DND-41 (cell line): Measurements from ENCODE around the gene TMIE.

Source experiments
- ATAC-seq: fragments of 200-7000 bp; cut with Tn5 transposase; 3 replicates; pipeline ENCODE4 v1.9.1; 2021; ENCODE audit warnings: low read depth; ENCODE audit not compliant: insufficient read depth
- DNase-seq: peaks from one replicate; pipeline ENCODE4 v3.0.0-alpha.2; 2020
- H2AFZ ChIP-seq: 2 replicates; pipeline ENCODE4 v1.6.0; 2012; ENCODE audit warnings: low read depth, low read length
- H3K27ac ChIP-seq: 2 replicates; pipeline ENCODE4 v1.5.1; 2012; ENCODE audit warnings: low read length, inconsistent platforms
- H3K27me3 ChIP-seq: fragments of 200-600 bp; sonication (generic); 2 replicates; pipeline ENCODE4 v1.6.0; 2012; ENCODE audit warnings: low read length, mild to moderate bottlenecking, inconsistent platforms; ENCODE audit not compliant: insufficient read depth, poor library complexity
- H3K36me3 ChIP-seq: 2 replicates; pipeline ENCODE4 v1.5.1; 2012; ENCODE audit warnings: low read length, inconsistent platforms; ENCODE audit not compliant: insufficient read depth
- H3K4me1 ChIP-seq: 2 replicates; pipeline ENCODE4 v1.5.1; 2012; ENCODE audit warnings: mild to moderate bottlenecking, low read length; ENCODE audit not compliant: insufficient read depth
- H3K4me2 ChIP-seq: 2 replicates; pipeline ENCODE4 v1.6.0; 2012; ENCODE audit warnings: mild to moderate bottlenecking, moderate library complexity, low read length, inconsistent platforms; ENCODE audit not compliant: insufficient read depth
- H3K4me3 ChIP-seq, 2 experiments: fragments of 200-600 bp in 1 of 2; shearing (Covaris generic) in 1 of 2; 2 replicates each; pipeline ENCODE4 v1.5.1; 2012 to 2016; ENCODE audit warnings: inconsistent platforms in 2 of 2, low read length in 2 of 2, mild to moderate bottlenecking in 2 of 2, low read depth in 1 of 2, moderate library complexity in 1 of 2
- H3K79me2 ChIP-seq: 2 replicates; pipeline ENCODE4 v1.6.0; 2012; ENCODE audit warnings: low read length, inconsistent platforms; ENCODE audit not compliant: insufficient read depth
- H3K9ac ChIP-seq: 2 replicates; pipeline ENCODE4 v1.6.0; 2012; ENCODE audit warnings: low read depth, mild to moderate bottlenecking, inconsistent platforms, low read length, moderate library complexity
- H3K9me3 ChIP-seq: 2 replicates; pipeline ENCODE4 v1.5.1; 2012; ENCODE audit warnings: low read length, moderate library complexity, mild to moderate bottlenecking, inconsistent platforms; ENCODE audit not compliant: insufficient read depth, severe bottlenecking
- H4K20me1 ChIP-seq: 2 replicates; pipeline ENCODE4 v1.6.0; 2012; ENCODE audit warnings: low read length; ENCODE audit not compliant: insufficient read depth
- EZH2 ChIP-seq: IDR thresholded peaks from 3 replicates; pipeline ENCODE4 v1.6.1; 2012; ENCODE audit warnings: borderline replicate concordance, low read depth, mild to moderate bottlenecking, moderate library complexity, low read length, inconsistent platforms; ENCODE audit not compliant: severe bottlenecking
- TF ChIP-seq, protein P1 (sequence below): IDR thresholded peaks from 2 replicates; pipeline ENCODE4 v1.5.1; 2012; ENCODE audit warnings: borderline replicate concordance, low read length, moderate library complexity, mild to moderate bottlenecking; ENCODE audit not compliant: poor library complexity, severe bottlenecking; ENCODE audit errors: extremely low read depth

TMIE gene

DNA sequence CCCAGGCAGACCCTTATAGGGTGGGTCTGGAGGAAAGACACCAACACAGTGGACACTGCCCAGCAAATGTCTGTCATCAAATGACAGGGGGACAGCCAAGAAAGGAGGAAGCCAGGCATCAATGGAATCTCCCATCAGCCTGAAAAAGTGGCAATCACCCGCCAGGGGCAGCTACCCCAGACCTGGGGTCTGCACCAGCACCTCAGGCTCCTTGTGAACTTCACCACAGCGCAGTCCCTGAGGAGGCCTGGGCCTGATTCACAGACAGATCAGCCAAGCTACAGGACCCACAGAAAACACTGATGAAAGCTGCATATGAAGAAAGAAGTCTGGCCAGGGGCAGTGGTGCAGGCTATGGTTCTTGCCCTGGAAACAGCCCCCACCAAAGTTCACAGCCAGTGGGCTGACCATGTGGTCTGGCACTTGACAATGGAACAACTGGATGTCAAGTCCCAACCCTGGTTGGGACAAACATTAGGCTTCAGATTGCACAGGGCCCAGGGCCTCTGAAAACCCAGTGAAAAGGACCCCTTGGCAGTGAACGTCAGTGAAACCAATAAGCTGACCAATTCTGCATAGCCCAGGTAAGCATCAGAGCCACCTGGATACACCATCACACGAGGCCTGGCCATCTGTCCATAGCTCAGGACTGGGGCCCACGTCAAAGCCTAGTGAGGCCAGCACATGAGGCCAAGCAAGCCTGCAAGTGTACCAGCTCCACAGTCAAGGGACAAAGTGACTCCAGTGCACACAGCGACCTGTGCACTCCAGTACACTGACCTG is 36.8 kb upstream of the TMIE start:
- no peak for DNase-seq

DNA sequence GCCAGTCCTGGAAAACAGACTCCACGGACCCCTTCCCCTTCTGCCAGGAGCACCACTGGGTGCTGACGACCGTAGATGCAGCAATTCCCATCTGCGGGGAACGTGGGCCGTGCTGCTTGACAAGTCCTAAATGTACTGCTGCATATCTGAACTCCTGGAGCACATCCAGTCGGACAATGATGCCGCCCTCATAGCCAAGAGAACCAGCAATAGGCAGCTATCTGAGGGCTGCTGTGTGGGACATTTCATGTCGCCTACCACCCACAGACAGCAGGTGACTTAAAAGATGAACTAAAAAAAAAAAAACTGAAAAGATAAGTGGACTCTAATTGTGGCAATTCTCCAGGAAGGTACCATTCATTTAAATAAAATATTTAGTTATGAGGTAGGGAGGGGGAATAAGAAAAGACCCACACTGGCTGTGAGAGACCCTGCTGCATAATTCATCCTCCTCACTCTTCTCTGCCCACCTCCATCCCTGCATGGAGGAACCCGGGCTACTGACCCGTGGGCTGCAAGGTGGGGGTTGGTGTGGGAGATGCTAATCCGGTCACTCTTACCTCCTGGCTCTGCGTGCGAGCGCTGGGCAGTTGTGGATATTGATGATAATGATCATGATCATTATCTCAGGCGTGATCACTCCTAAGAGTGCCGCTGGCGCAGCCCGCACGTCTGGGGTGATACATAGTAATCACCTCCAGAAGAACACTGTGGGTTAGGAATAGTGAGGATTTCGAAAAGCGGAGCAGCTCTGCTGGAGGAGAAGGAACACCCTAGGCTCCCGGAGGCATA is 36.0 kb upstream of the TMIE start:
- H2AFZ ChIP-seq = no peak overlapping the region
- TF ChIP-seq, protein P1, sequence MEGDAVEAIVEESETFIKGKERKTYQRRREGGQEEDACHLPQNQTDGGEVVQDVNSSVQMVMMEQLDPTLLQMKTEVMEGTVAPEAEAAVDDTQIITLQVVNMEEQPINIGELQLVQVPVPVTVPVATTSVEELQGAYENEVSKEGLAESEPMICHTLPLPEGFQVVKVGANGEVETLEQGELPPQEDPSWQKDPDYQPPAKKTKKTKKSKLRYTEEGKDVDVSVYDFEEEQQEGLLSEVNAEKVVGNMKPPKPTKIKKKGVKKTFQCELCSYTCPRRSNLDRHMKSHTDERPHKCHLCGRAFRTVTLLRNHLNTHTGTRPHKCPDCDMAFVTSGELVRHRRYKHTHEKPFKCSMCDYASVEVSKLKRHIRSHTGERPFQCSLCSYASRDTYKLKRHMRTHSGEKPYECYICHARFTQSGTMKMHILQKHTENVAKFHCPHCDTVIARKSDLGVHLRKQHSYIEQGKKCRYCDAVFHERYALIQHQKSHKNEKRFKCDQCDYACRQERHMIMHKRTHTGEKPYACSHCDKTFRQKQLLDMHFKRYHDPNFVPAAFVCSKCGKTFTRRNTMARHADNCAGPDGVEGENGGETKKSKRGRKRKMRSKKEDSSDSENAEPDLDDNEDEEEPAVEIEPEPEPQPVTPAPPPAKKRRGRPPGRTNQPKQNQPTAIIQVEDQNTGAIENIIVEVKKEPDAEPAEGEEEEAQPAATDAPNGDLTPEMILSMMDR = no peak
- no peak for TF ChIP-seq EZH2
- no peak overlapping the region for H3K4me2 ChIP-seq
- H3K9ac ChIP-seq = no peak overlapping the region
- H3K79me2 ChIP-seq = no peaks in the 10 kb centered on the region
- no peak overlapping the region for H3K4me3 ChIP-seq
- no peak for ATAC-seq
- H3K4me1 ChIP-seq = no peaks in the 10 kb centered on the region
- H3K36me3 ChIP-seq = no peaks in the 10 kb centered on the region
- DNase-seq = no peak
- H4K20me1 ChIP-seq = no peaks in the 10 kb centered on the region
- H3K27me3 ChIP-seq = no peaks in the 10 kb centered on the region
- no peaks in the 10 kb centered on the region for H3K9me3 ChIP-seq
- H3K27ac ChIP-seq = no peak overlapping the region

More for the DNA sequence above, 36.8 kb upstream of the TMIE start:
- Histone ChIP-seq H3K4me3 (no peak overlapping the region), H3K27ac (no peak overlapping the region), H3K79me2 (no peaks in the 10 kb centered on the region), H3K27me3 (no peaks in the 10 kb centered on the region), H4K20me1 (no peaks in the 10 kb centered on the region), H2AFZ (no peak overlapping the region), H3K36me3 (no peaks in the 10 kb centered on the region), H3K9me3 (no peaks in the 10 kb centered on the region), H3K4me1 (no peaks in the 10 kb centered on the region), H3K4me2 (no peak overlapping the region), H3K9ac (no peak overlapping the region)
- ATAC-seq = no peak
- no peak for TF ChIP-seq EZH2
- TF ChIP-seq, protein P1 = no peak

DNA sequence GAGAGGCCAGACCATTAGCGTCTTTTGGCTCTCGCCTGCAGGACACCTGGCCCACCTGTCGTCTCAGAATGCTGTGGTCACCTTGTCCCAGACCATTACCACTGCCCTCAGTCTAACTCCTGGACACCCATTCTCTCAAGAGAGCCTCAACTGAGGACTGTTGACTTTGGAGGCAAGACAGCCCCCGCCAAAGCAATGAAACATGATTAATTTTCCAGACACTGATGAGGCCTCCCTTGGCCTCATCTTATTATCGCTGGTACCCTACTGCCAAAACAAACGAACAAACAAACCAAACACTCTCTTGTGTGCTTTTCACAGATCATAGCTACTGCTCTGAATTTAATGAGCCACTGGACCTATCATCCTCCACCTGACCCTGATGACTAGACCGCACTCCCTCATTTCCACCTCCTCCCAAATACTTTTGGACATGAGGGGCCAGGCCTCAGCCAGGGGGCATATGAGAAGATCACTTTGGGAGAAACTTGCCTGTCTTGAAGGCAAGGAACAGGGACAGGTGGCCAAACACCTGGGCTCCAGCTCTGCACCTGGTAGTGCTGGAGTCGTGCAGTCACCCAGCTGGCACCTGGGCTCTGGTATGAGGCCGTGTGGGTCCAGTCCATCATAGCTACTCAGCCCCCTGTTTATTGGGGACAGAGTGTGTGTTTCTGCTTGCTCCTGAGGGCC is 35.3 kb upstream of the TMIE start:
- no peaks in the 10 kb centered on the region for H3K36me3 ChIP-seq
- H3K27ac ChIP-seq = no peak overlapping the region
- no peaks in the 10 kb centered on the region for H3K79me2 ChIP-seq
- H3K4me1 ChIP-seq = no peaks in the 10 kb centered on the region
- H3K27me3 ChIP-seq = no peaks in the 10 kb centered on the region
- DNase-seq = no peak
- no peak overlapping the region for H3K4me2 ChIP-seq
- no peaks in the 10 kb centered on the region for H3K9me3 ChIP-seq
- H4K20me1 ChIP-seq = no peaks in the 10 kb centered on the region
- no peak overlapping the region for H3K9ac ChIP-seq
- H2AFZ ChIP-seq = no peak overlapping the region
- TF ChIP-seq, protein P1 = no peak
- TF ChIP-seq EZH2 = no peak
- ATAC-seq = no peak
- no peak overlapping the region for H3K4me3 ChIP-seq
